PC-3 (cell line): ENCODE data around the gene GPS1. TPM values are rescaled to one million over a fixed set of nuclear protein-coding genes. Genes with fewer than 3 reads are reported as not detected.

Experiments used
- ATAC-seq: fragments of 200-7000 bp; cut with Tn5 transposase; 2 replicates; pipeline ENCODE4 v1.9.1; 2020; ENCODE audit warnings: mild to moderate bottlenecking, moderate library complexity
- BruUV-seq: library from RNA; stranded (reverse); fragments of 400-500 nt; replicated peaks from 2 replicates; lab custom pipeline; 2021; lab: Mats Ljungman, UMichigan
- CTCF ChIA-PET: fragments of 300-600 bp; sonication (Branson Sonifier 250); formaldehyde crosslinking; loops from one replicate; lab custom pipeline; 2022; ENCODE audit warnings: antibody characterized with exemption; lab: Charles Lee
- POLR2A ChIA-PET: fragments of 300-600 bp; sonication (Branson Sonifier 250); formaldehyde crosslinking; loops from one replicate; lab custom pipeline; 2022; ENCODE audit warnings: antibody characterized with exemption; ENCODE audit not compliant: unreplicated experiment; lab: Charles Lee
- DNase-seq: peaks from one replicate; pipeline ENCODE4 v3.0.0-alpha.2; 2015
- H2AFZ ChIP-seq: fragments of 300-600 bp; sonication (generic); 2 replicates; pipeline ENCODE4 v1.6.0; 2016; ENCODE audit warnings: antibody characterized with exemption, low read length
- H3F3A ChIP-seq: fragments of 300-600 bp; sonication (generic); one replicate; pipeline ENCODE4 v1.6.0; 2017; ENCODE audit warnings: antibody characterized with exemption, low read length, control low read depth, mild to moderate bottlenecking; ENCODE audit not compliant: unreplicated experiment
- H3K27ac ChIP-seq: fragments of 300-600 bp; sonication (generic); 2 replicates; pipeline ENCODE4 v1.5.1; 2016; ENCODE audit warnings: mild to moderate bottlenecking, low read length
- H3K27me3 ChIP-seq: fragments of 300-600 bp; sonication (generic); 2 replicates; pipeline ENCODE4 v1.6.1; 2016; ENCODE audit warnings: low read length, mixed read lengths
- H3K36me3 ChIP-seq: fragments of 300-600 bp; sonication (generic); 2 replicates; pipeline ENCODE4 v1.6.1; 2016; ENCODE audit warnings: low read depth, mixed run types, low read length, mixed read lengths
- H3K4me1 ChIP-seq: fragments of 300-600 bp; sonication (generic); 2 replicates; pipeline ENCODE4 v1.5.1; 2016; ENCODE audit warnings: low read length; ENCODE audit not compliant: insufficient read depth
- H3K4me2 ChIP-seq: fragments of 300-600 bp; sonication (generic); 2 replicates; pipeline ENCODE4 v1.6.0; 2016; ENCODE audit warnings: low read length
- H3K4me3 ChIP-seq: fragments of 300-600 bp; sonication (generic); 2 replicates; pipeline ENCODE4 v1.5.1; 2016; ENCODE audit warnings: mild to moderate bottlenecking, low read length, mixed read lengths
- H3K79me2 ChIP-seq: fragments of 300-600 bp; sonication (generic); 2 replicates; pipeline ENCODE4 v1.6.1; 2017; ENCODE audit warnings: low read length, mixed read lengths
- H3K9ac ChIP-seq: fragments of 300-600 bp; sonication (generic); 2 replicates; pipeline ENCODE4 v1.6.0; 2016; ENCODE audit warnings: mild to moderate bottlenecking, low read length
- H3K9me2 ChIP-seq: fragments of 300-600 bp; sonication (generic); replicated peaks from 2 replicates; pipeline ENCODE4 v1.6.1; 2016; ENCODE audit warnings: mixed run types, low read length, mixed read lengths
- H3K9me3 ChIP-seq: fragments of 300-600 bp; sonication (generic); 2 replicates; pipeline ENCODE4 v1.6.1; 2016; ENCODE audit warnings: low read length, mixed read lengths
- H4K20me1 ChIP-seq: fragments of 300-600 bp; sonication (generic); 2 replicates; pipeline ENCODE4 v1.6.1; 2016; ENCODE audit warnings: low read length, mixed read lengths
- CTCF ChIP-seq: fragments of 300-600 bp; sonication (generic); conservative IDR thresholded peaks from 2 replicates; pipeline ENCODE4 v1.5.1; 2017; ENCODE audit warnings: antibody characterized with exemption, low read depth, mild to moderate bottlenecking, low read length
- EZH2 ChIP-seq: fragments of 300-600 bp; sonication (generic); IDR thresholded peaks from one replicate; pipeline ENCODE4 v1.6.1; 2017; ENCODE audit warnings: antibody characterized with exemption, mild to moderate bottlenecking, low read length; ENCODE audit not compliant: unreplicated experiment
- EZH2phosphoT487 ChIP-seq: fragments of 300-600 bp; sonication (generic); IDR thresholded peaks from 2 replicates; pipeline ENCODE4 v1.6.1; 2018; ENCODE audit warnings: mild to moderate bottlenecking, antibody characterized with exemption, low read length, borderline replicate concordance
- intact Hi-C: fragments of 100-400 bp; cut with micrococcal nuclease; formaldehyde crosslinking; loops from 2 replicates; pipeline ENCODE4 v1.9.0; 2023
- total RNA-seq: library from RNA; depleted of rRNA; stranded (reverse); fragments of >200 nt; gene quantifications from 2 replicates; pipeline ENCODE4 v1.2.3, GENCODE V29; 2014

GPS1 gene
- total RNA-seq, 1 experiment from 2014 or later, result 240 TPM

GRCh38 chr17:82034371-82035011, 17.2 kb upstream of the GPS1 start:
- no peaks in the 10 kb centered on the region for H3K9me3 ChIP-seq
- peaks cover 29% of the 10 kb centered on the region for H3K4me1 ChIP-seq
- intact Hi-C loops, result loop anchor here (5.0 kb wide), 1 partner anchor 63 kb away; the partner anchor contains the start of gene FASN
- H3K9me2 ChIP-seq, result no peaks in the 10 kb centered on the region
- peaks cover 17% of the 10 kb centered on the region for H3K79me2 ChIP-seq
- ATAC-seq (no peak), DNase-seq (no peak)
- TF ChIP-seq EZH2phosphoT487, result no peak
- TF ChIP-seq CTCF, result no peak
- TF ChIP-seq EZH2, result no peak
- no peak overlapping the region for H3K9ac ChIP-seq
- no peaks in the 10 kb centered on the region for H3K36me3 ChIP-seq
- H2AFZ ChIP-seq, result no peak overlapping the region
- no peaks in the 10 kb centered on the region for H3K27me3 ChIP-seq
- ChIA-PET CTCF (no interaction called here), POLR2A (no interaction called here)
- H3K27ac ChIP-seq, result no peak overlapping the region
- H3K4me3 ChIP-seq, result no peak overlapping the region
- no peaks in the 10 kb centered on the region for H3F3A ChIP-seq
- peaks cover 8% of the 10 kb centered on the region; the same call in 1 of the 2 replicates for H4K20me1 ChIP-seq
- no TSS peak for BruUV-seq
- no peak overlapping the region for H3K4me2 ChIP-seq

GRCh38 chr17:82035488-82035887, 16.2 kb upstream of the GPS1 start:
- ChIA-PET POLR2A (no interaction called here), CTCF (no interaction called here)
- Histone ChIP-seq H3K79me2 (peaks cover 17% of the 10 kb centered on the region), H3K27ac (no peak overlapping the region), H3F3A (no peaks in the 10 kb centered on the region), H3K9me3 (no peaks in the 10 kb centered on the region), H4K20me1 (peaks cover 8% of the 10 kb centered on the region; the same call in 1 of the 2 replicates), H3K4me1 (peaks cover 25% of the 10 kb centered on the region), H3K4me3 (peak overlapping the region; percentile 28; the same call in 1 of the 2 replicates), H3K9ac (no peak overlapping the region), H3K36me3 (no peaks in the 10 kb centered on the region), H3K9me2 (no peaks in the 10 kb centered on the region), H3K27me3 (no peaks in the 10 kb centered on the region), H2AFZ (no peak overlapping the region), H3K4me2 (peak overlapping the region; percentile 93)
- no TSS peak for BruUV-seq
- ATAC-seq (no peak), DNase-seq (no peak)
- no peak for TF ChIP-seq CTCF
- intact Hi-C loops, result loop anchor here (5.0 kb wide), 1 partner anchor 62 kb away; the partner anchor contains the start of gene FASN

- intact Hi-C loops, result loop anchor here (5.0 kb wide), 1 partner anchor 61 kb away; the partner anchor contains the start of gene FASN
- BruUV-seq, result no TSS peak
- no peaks in the 10 kb centered on the region for H3K36me3 ChIP-seq
- POLR2A ChIA-PET, result no interaction called here
- no peak overlapping the region for H2AFZ ChIP-seq
- TF ChIP-seq EZH2, result no peak
- no peak for TF ChIP-seq CTCF
- TF ChIP-seq EZH2phosphoT487, result no peak
- no peak overlapping the region for H3K27ac ChIP-seq
- peak overlapping the region; percentile 93 for H3K4me2 ChIP-seq
- no peaks in the 10 kb centered on the region for H3K9me3 ChIP-seq
- H3K9me2 ChIP-seq, result no peaks in the 10 kb centered on the region
- H4K20me1 ChIP-seq, result peaks cover 8% of the 10 kb centered on the region; the same call in 1 of the 2 replicates
- peaks cover 25% of the 10 kb centered on the region for H3K4me1 ChIP-seq
- DNase-seq, result peak; percentile 56
- H3K79me2 ChIP-seq, result peaks cover 17% of the 10 kb centered on the region
- CTCF ChIA-PET, result no interaction called here
- H3K9ac ChIP-seq, result peak overlapping the region; percentile 75; the same call in 1 of the 2 replicates
- peak overlapping the region; percentile 86 for H3K4me3 ChIP-seq
- ATAC-seq, result no peak
- H3K27me3 ChIP-seq, result no peaks in the 10 kb centered on the region
- H3F3A ChIP-seq, result no peaks in the 10 kb centered on the region
These were observed 15.6 kb upstream of the GPS1 start for GRCh38 chr17:82035956-82036633.
